GM19025 (cell line): Measurements from ENCODE around the gene DCLK1.

Experiments used
- ATAC-seq: cut with Tn5 transposase; IDR thresholded peaks from one replicate; pipeline ENCODE4 v1.9.1; 2021; ENCODE audit warnings: mild to moderate bottlenecking, low read depth, moderate library complexity; ENCODE audit not compliant: unreplicated experiment

DCLK1 gene

DNA sequence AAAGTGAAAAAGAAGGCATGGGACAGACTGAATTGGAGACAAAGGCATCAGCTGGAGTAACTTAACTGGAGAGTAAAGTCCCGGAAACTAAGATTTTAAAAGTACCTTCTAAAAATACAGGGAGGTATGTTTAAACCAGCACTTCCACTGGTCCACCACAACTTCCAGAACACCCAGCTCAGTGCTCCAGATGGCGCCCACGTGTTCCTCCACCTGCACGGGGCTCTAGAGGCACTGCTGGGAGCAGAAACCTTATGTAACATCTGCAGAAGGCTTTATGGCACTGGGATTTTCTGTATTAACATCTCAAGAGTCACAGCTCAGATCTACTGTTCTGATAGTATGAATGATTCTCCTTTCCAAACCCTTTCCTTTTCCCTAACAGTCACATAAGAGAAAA lies 252.1 kb downstream of the DCLK1 start:
- no peak for ATAC-seq

DNA sequence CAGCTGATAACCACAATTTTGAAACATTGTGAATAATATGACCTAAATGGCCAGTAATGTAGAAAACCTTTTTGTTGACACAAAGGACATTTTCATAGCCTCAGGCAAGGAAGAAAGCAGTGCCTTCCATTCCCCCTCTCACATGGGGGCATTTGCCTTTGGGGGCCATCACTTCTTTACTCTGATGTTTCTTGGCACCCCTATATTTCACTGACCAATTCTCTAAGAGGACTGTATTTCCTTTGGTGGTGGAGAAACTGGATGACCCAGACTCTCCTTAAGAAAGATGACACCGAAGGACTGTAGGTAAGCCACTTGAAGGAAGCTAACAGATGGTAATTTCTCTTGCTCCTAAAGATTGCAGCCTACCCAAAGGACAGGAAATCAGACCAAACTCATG lies 254.6 kb downstream of the DCLK1 start:
- ATAC-seq, result no peak

DNA sequence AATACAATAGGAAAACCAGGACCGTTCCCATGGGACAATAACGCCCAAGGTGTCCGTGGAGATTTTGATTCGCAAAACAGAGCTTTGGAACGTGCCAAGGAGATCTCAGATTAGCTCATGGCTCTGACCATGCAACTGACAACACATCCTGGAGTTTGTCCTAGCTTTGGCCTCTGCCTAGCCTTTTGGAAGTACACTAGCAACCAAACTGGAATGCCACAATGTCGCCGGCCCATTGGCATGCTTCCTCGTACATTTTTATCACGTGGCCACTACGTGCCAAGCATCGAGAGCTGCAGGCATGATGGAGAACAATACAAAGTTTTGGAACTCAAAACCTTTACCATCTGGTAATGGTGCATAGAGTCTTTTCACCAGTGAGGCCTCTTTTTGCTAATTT lies 256.5 kb downstream of the DCLK1 start:
- ATAC-seq, result no peak

GRCh38 chr13:35872369-35872768 lies 258.8 kb downstream of the DCLK1 start:
- no peak for ATAC-seq

DNA sequence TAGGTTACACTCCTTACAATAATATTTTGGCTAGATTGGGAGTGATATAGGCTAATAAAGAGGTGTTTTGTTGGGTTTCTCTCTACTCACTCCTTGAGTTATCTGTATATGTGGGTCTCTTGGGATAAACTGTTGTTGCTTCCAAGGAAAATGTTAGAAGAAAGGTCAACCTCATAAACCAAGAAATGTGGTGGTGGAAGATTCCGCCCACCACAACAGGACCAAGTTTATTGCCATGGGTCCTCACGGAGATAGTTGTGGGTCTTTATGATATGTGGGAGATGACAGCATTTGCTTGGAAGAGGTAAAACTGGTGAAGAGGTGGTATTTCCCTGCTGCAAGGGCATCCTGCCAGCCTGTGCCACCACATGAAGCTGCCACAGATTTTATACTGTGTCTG lies 259.6 kb downstream of the DCLK1 start:
- no peak for ATAC-seq

DNA sequence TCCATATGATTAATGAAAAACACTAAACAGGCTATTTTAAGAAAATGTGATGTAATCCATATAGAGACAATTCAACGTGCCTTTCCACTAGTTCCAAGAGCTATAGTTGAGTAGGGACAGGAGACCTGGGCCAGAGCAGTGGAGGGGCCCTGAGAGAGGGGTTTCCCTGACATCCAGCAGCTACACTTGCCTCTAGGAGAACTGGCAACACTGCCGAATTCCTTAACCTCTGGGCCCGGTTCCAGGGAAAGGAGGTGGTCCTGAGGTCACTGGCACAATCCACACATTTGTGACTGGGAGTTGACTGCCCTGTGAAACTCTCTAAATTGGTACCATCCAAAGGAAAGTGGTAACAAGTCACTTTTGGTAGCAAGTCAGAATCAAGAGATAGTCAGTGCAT lies 264.4 kb downstream of the DCLK1 start:
- ATAC-seq, result no peak

GRCh38 chr13:35865341-35866240 lies 265.6 kb downstream of the DCLK1 start:
- no peak for ATAC-seq

DNA sequence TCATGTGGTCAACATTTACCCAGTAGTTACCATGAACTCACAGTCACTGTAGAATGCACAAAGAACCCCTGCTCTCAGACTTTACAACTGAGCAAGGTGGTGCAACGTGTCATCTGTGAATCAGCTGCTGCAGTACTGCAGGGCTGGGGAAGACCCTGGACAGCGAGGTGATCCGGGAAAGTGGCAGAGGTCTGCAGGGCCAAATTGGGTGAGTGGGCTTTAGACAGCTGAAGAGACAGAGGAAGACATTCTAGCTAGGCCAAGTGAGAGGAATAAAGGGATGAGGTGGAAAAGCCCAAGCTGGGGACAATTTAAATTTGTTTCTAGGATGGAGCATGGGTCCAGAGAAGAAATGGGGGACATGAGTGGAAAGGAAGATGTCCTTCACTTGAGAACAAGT lies 270.5 kb downstream of the DCLK1 start:
- no peak for ATAC-seq

GRCh38 chr13:35859981-35860380 lies 271.2 kb downstream of the DCLK1 start:
- ATAC-seq, result no peak

DNA sequence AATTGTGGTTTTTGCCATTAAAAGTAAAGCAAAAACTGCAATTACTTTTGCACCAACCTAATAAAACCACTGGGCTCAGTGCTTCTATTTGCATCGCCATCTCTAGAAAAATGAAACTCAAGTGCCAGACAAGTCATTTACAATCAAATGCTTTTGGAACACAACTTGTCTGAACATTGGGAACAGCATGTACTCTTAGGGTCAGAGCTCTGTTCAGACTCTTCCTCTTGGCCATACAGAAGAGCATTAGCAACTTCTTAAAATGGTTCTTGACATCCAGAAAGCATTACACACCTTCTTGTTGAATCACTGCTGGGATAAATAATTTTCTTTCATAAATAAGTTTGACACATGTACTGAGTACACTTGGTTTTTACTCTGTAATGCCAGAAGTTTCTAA lies 272.5 kb downstream of the DCLK1 start:
- no peak for ATAC-seq

- no peak for ATAC-seq
These were observed 273.4 kb downstream of the DCLK1 start for GRCh38 chr13:35857769-35858168.

DNA sequence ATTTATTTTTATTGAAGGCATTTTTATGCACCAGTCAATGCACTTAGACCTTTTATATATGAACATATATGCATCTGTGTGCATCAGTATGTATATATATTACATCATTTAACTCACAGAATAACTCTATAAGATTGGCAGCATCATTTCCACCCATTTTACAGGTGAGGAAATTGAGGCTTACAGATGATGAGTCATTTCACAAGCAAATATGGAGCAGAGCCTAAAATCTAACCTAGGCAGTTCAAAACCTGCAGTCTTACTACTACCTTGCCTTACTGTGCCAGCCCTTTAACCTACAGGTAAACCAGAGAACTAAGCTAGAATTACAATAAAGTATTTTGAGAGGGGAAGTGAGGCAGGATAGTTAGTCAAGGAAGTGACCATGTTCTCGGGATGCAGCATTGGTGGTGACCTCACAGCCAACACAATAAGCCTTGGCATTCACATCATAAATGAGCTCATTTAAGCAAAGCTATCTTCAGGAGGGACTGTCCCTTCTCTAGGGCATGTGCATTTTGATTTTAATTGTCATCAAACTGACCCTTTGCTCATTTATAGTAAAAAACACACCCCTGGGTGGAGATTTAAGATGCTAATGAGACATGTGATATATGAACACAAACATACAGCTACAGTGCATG lies 274.3 kb downstream of the DCLK1 start:
- no peak for ATAC-seq

DNA sequence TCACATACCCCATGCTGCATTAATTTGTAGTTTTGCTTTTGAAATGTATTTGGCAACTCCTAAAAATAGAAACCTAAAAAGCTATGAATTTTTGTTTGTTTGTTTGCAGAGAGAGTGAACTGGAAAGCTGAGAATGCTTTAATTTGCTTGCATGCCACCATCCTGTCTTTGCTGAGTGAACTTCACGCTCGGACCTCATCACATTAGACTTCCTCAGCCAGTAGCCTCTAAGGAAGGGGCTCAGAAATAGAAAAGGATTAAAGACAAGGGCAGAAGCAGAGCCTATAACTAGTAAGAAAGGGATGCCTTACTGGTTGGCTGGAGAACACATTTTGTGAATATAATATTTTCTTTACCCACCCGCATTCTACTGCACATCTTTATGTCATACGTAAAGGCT lies 275.1 kb downstream of the DCLK1 start:
- no peak for ATAC-seq

DNA sequence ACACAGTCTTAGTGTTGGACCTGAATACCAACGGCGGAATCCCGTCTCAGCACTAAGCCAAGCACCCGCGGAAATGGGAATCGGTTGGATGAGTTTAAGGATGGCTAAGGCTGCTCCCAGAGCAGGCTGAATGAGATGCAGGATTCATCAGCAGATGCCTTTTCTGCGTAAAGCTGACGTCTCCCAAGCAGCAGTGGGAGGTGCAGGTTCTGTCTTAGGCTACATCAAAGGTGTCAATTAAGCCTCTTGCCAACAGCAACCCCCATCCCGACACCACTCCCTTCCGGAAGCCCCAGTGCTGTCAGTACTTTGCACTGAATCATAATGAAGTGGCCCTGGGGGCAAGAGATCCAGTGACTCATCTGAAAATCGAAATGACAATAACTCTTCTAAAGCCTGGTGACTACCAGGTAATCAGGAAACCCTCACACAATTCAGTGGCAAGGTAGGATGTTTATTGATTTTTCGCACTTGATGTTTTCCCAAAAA lies 275.6 kb downstream of the DCLK1 start:
- ATAC-seq, result no peak

GRCh38 chr13:35854286-35854685 lies 276.9 kb downstream of the DCLK1 start:
- ATAC-seq, result no peak

- ATAC-seq, result no peak
These were observed 279.3 kb downstream of the DCLK1 start for GRCh38 chr13:35851881-35852280.

GRCh38 chr13:35851356-35851755 lies 279.8 kb downstream of the DCLK1 start:
- ATAC-seq, result no peak

DNA sequence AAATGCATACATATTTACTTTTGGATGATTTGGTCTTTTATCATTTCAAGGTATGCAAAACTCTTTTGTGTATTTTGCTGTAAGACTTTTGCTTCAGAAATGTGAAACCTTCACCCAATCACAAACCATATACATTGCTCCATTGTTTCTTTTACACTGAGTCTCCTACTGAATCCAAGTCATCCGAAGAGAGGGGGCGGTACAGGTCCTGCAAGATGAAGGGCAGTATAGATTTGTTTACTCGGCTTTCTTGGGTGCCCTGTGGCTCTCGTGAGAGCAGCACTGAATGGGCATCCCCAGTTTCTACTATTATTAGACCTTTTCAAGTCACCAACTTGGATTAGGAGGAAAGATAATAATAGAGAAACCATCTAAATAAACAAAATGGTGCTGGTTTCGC lies 280.6 kb downstream of the DCLK1 start:
- no peak for ATAC-seq

DNA sequence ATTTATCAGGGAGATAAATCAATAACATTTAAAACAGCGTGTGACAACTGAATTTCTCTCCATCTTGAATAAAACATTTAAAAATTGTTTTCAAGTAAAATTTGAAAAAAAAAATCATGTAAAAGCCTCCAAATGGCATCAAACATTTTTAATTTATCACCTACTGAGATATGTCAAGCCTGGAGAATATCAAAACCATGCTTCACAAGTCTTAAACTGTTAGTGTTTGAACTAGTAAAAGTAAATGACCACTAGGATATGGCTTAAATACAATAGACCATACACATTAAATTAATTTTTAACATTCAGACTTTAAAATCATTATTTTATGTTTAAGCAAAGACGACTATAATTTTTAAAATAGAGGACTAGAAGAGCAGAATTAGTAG lies 281.9 kb downstream of the DCLK1 start:
- no peak for ATAC-seq

DNA sequence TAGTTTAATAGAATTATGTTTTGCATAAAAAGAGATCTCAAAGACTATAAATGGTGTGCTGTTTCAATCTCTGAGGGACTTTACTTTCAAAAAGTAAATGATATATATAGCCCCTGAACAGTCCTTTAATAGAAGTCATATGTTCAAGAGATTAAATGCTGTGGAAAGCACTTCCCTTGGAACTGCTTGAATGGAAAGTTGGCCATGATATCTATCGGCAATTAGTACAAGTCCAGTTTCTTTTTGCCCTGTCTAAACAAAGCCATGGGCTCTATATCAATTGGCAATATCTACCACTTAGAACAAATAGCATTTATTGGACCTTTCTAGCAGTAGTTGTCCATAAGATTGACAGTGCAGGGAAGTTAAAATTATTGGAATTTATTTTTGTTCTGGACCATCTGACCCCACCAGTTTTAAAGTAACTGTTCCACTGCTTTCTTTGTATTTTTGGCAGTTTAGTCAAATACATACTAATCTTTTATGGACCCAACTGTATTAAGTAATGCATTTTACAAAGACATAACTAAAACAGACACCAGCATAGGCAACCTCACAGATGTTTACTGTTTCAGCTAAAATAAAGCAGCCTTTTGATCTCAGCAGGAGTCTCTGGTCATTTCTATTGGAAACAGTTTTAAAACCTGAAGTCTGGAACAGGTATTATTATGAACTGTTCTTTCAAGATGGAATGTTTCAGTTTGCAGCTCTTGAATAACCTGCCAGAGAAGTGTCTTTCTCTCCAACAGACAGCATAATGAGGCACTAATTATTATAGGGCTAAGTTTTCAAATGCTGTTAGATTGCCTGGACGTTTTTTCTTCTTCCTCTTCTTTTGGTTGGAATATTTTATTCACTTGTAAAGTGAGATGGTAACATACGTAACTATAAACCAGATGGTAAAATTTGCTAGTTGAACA lies 282.6 kb downstream of the DCLK1 start:
- no peak for ATAC-seq

DNA sequence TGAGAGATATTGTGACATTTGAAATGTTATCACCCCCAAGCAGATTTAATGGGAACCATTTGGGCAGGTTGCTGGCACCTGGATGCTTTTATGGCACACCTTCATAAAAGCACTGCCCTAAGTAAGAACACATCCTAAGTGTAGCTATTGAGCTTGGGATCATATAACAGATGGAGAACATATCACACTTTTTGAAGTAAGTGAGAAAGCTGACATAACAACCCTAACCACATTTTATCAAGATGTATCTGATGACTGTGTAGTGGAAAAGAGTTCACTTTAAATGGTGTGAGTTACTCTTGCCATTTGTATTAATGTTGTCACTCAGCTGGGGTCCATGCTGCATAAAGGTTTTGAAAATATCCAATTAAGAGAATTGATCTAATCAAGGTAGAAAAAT lies 287.9 kb downstream of the DCLK1 start:
- no peak for ATAC-seq
